Trophoblast cell (in vitro differentiated cells and primary cell): ENCODE data around the gene ERCC1.

Experiments
- DNase-seq, 2 donors: peaks; one replicate each; pipeline ENCODE4 v3.0.0-alpha.2; 2016
- H2AFZ ChIP-seq: 2 replicates; pipeline ENCODE4 v1.6.1; 2013; ENCODE audit warnings: low read length, moderate library complexity, mild to moderate bottlenecking; ENCODE audit not compliant: insufficient read depth, poor library complexity
- H2AK5ac ChIP-seq: 2 replicates; pipeline ENCODE4 v1.6.1; 2013; ENCODE audit warnings: mild to moderate bottlenecking, low read length
- H2BK120ac ChIP-seq: 2 replicates; pipeline ENCODE4 v1.6.1; 2013; ENCODE audit warnings: low read length, mild to moderate bottlenecking, moderate library complexity; ENCODE audit not compliant: insufficient read depth, poor library complexity
- H2BK12ac ChIP-seq: 2 replicates; pipeline ENCODE4 v1.6.1; 2013; ENCODE audit warnings: mild to moderate bottlenecking, low read length, moderate library complexity
- H2BK5ac ChIP-seq: 2 replicates; pipeline ENCODE4 v1.6.1; 2013; ENCODE audit warnings: low read length, low read depth, moderate library complexity, mild to moderate bottlenecking; ENCODE audit not compliant: poor library complexity
- H3K14ac ChIP-seq: 2 replicates; pipeline ENCODE4 v1.6.1; 2013; ENCODE audit warnings: mild to moderate bottlenecking, low read length
- H3K18ac ChIP-seq: 2 replicates; pipeline ENCODE4 v1.6.1; 2013; ENCODE audit warnings: mild to moderate bottlenecking, low read length
- H3K23ac ChIP-seq: 2 replicates; pipeline ENCODE4 v1.6.1; 2013; ENCODE audit warnings: low read length
- H3K27ac ChIP-seq: 2 replicates; pipeline ENCODE4 v1.5.1; 2013; ENCODE audit warnings: low read depth, mild to moderate bottlenecking, inconsistent platforms, low read length, moderate library complexity
- H3K27me3 ChIP-seq: 2 replicates; pipeline ENCODE4 v1.6.1; 2013; ENCODE audit warnings: inconsistent platforms, mild to moderate bottlenecking, low read length, moderate library complexity; ENCODE audit not compliant: insufficient read depth
- H3K36me3 ChIP-seq, 2 experiments: 1 replicate in 1 of 2; 2 replicates in 1 of 2; pipeline ENCODE4 v1.6.1; 2013; ENCODE audit warnings: low read length in 2 of 2, mild to moderate bottlenecking in 2 of 2, moderate library complexity in 1 of 2; ENCODE audit not compliant: insufficient read depth in 2 of 2, control insufficient read depth in 1 of 2
- H3K4ac ChIP-seq: 2 replicates; pipeline ENCODE4 v1.6.1; 2013; ENCODE audit warnings: low read depth, mild to moderate bottlenecking, low read length, moderate library complexity
- H3K4me1 ChIP-seq, 2 experiments: 1 replicate in 1 of 2; 2 replicates in 1 of 2; pipeline ENCODE4 v1.6.1; 2013; ENCODE audit warnings: low read length in 2 of 2, mild to moderate bottlenecking in 2 of 2, moderate library complexity in 1 of 2; ENCODE audit not compliant: insufficient read depth in 2 of 2, control insufficient read depth in 1 of 2
- H3K4me2 ChIP-seq: 2 replicates; pipeline ENCODE4 v1.6.1; 2013; ENCODE audit warnings: inconsistent platforms, mild to moderate bottlenecking, low read length, moderate library complexity
- H3K4me3 ChIP-seq: 2 replicates; pipeline ENCODE4 v1.5.1; 2013; ENCODE audit warnings: mild to moderate bottlenecking, low read depth, low read length, inconsistent platforms
- H3K79me1 ChIP-seq: one replicate; pipeline ENCODE4 v1.6.1; 2013; ENCODE audit warnings: low read length
- H3K79me2 ChIP-seq: 2 replicates; pipeline ENCODE4 v1.6.1; 2013; ENCODE audit warnings: low read length, mild to moderate bottlenecking; ENCODE audit not compliant: control insufficient read depth, insufficient read depth, poor library complexity
- H3K9ac ChIP-seq: 2 replicates; pipeline ENCODE4 v1.6.1; 2013; ENCODE audit warnings: mild to moderate bottlenecking, low read length
- H3K9me3 ChIP-seq: 2 replicates; pipeline ENCODE4 v1.6.1; 2013; ENCODE audit warnings: low read depth, mild to moderate bottlenecking, control low read depth, inconsistent platforms, low read length; ENCODE audit not compliant: insufficient read depth
- H4K12ac ChIP-seq: 2 replicates; pipeline ENCODE4 v1.6.1; 2013; ENCODE audit warnings: low read depth, mild to moderate bottlenecking, low read length, moderate library complexity
- H4K8ac ChIP-seq: 2 replicates; pipeline ENCODE4 v1.6.1; 2013; ENCODE audit warnings: low read depth, mild to moderate bottlenecking, low read length, moderate library complexity
- H4K91ac ChIP-seq: one replicate; pipeline ENCODE4 v1.6.1; 2013; ENCODE audit warnings: low read depth, mild to moderate bottlenecking, low read length, moderate library complexity
- WGBS: extraction: QIAGEN DNeasy Blood & Tissue Kit; methylation state at CpG from one replicate; pipeline ENCODE4 v1.1.7; 2013; ENCODE audit warnings: missing lambda C conversion rate; ENCODE audit not compliant: insufficient read length, insufficient coverage; ENCODE audit errors: extremely low coverage; 5-methylcytosine and 5-hydroxymethylcytosine counted together

ERCC1 gene

GRCh38 chr19:45440873-45441654, 17.3 kb upstream of the ERCC1 start:
- no CpG with 5 or more reads among the region's 9 CpGs for WGBS
- H3K4me1 ChIP-seq: peaks cover 11 to 22% of the 10 kb centered on the region in 2 experiments
- no peak overlapping the region for H3K23ac ChIP-seq
- H4K8ac ChIP-seq: peak overlapping the region; percentile 7
- no peak overlapping the region for H3K4me2 ChIP-seq
- no peak overlapping the region for H3K4me3 ChIP-seq
- H3K79me2 ChIP-seq: peaks cover 10% of the 10 kb centered on the region
- H3K79me1 ChIP-seq: peaks cover 29% of the 10 kb centered on the region
- H2AK5ac ChIP-seq: no peak overlapping the region
- H3K9me3 ChIP-seq: no peaks in the 10 kb centered on the region
- no peaks in the 10 kb centered on the region for H3K36me3 ChIP-seq
- no peak overlapping the region for H3K4ac ChIP-seq
- H3K27me3 ChIP-seq: no peaks in the 10 kb centered on the region
- H4K91ac ChIP-seq: peak overlapping the region; percentile 93
- H3K14ac ChIP-seq: peak overlapping the region; percentile 31
- no peak overlapping the region for H4K12ac ChIP-seq
- no peak overlapping the region for H3K18ac ChIP-seq
- H2BK12ac ChIP-seq: peak overlapping the region; percentile 64
- H2AFZ ChIP-seq: no peak overlapping the region
- H2BK120ac ChIP-seq: no peak overlapping the region
- H2BK5ac ChIP-seq: peak overlapping the region; percentile 15
- H3K9ac ChIP-seq: no peak overlapping the region
- H3K27ac ChIP-seq: peak overlapping the region; percentile 38
- DNase-seq: peak; percentile 86 to 90

- H2BK12ac ChIP-seq: peak overlapping the region; percentile 37
- peak overlapping the region; percentile 71 for H3K4me2 ChIP-seq
- H4K91ac ChIP-seq: peak overlapping the region; percentile 93
- H3K27ac ChIP-seq: no peak overlapping the region
- peak overlapping the region; percentile 21 for H4K12ac ChIP-seq
- peak overlapping the region; percentile 90 for H4K8ac ChIP-seq
- H3K36me3 ChIP-seq: no peaks in the 10 kb centered on the region
- peak overlapping the region; percentile 99 for H2BK120ac ChIP-seq
- peak overlapping the region; percentile 5 for H2AK5ac ChIP-seq
- peak overlapping the region; percentile 76 for H3K18ac ChIP-seq
- H3K9ac ChIP-seq: no peak overlapping the region
- WGBS: no CpG with 5 or more reads among the region's 9 CpGs
- no peaks in the 10 kb centered on the region for H3K9me3 ChIP-seq
- peaks cover 11 to 22% of the 10 kb centered on the region in 2 experiments for H3K4me1 ChIP-seq
- peak overlapping the region; percentile 22 for H3K14ac ChIP-seq
- peaks cover 10% of the 10 kb centered on the region for H3K79me2 ChIP-seq
- no peaks in the 10 kb centered on the region for H3K27me3 ChIP-seq
- no peak overlapping the region for H3K23ac ChIP-seq
- peak in 1 of 2 donors; percentile 59 for DNase-seq
- peak overlapping the region; percentile 0 for H2BK5ac ChIP-seq
- H3K4me3 ChIP-seq: peak overlapping the region; percentile 76
- H3K79me1 ChIP-seq: peaks cover 29% of the 10 kb centered on the region
- H3K4ac ChIP-seq: peak overlapping the region; percentile 24
- peak overlapping the region; percentile 44 for H2AFZ ChIP-seq
Observed at GRCh38 chr19:45440259-45440638, 16.5 kb upstream of the ERCC1 start.

GRCh38 chr19:45439569-45440258, 16.0 kb upstream of the ERCC1 start:
- Histone ChIP-seq H3K4me1 (peaks cover 11 to 19% of the 10 kb centered on the region in 2 experiments), H2BK12ac (peak overlapping the region; percentile 66), H3K79me1 (peaks cover 29% of the 10 kb centered on the region), H2BK120ac (peak overlapping the region; percentile 99), H2BK5ac (peak overlapping the region; percentile 95), H3K36me3 (no peaks in the 10 kb centered on the region), H3K9ac (peak overlapping the region; percentile 50), H3K4ac (peak overlapping the region; percentile 72), H2AFZ (peak overlapping the region; percentile 95), H4K12ac (peak overlapping the region; percentile 80), H3K4me2 (peak overlapping the region; percentile 71), H3K79me2 (peaks cover 10% of the 10 kb centered on the region), H3K27me3 (no peaks in the 10 kb centered on the region), H3K27ac (peak overlapping the region; percentile 57), H3K23ac (no peak overlapping the region), H3K14ac (peak overlapping the region; percentile 95), H3K9me3 (no peaks in the 10 kb centered on the region), H3K18ac (peak overlapping the region; percentile 89), H4K8ac (peak overlapping the region; percentile 90), H3K4me3 (peak overlapping the region; percentile 76), H4K91ac (peak overlapping the region; percentile 93), H2AK5ac (no peak overlapping the region)
- peak; percentile 58 to 80 for DNase-seq
- no CpG with 5 or more reads among the region's 78 CpGs for WGBS

GRCh38 chr19:45439190-45439568, 15.5 kb upstream of the ERCC1 start:
- WGBS: no CpG with 5 or more reads among the region's 10 CpGs
- H3K4me3 ChIP-seq: no peak overlapping the region
- no peak overlapping the region for H3K23ac ChIP-seq

More at GRCh38 chr19:45439190-45439568, 15.5 kb upstream of the ERCC1 start:
- H3K27me3 ChIP-seq: no peaks in the 10 kb centered on the region
- H3K18ac ChIP-seq: no peak overlapping the region
- H4K12ac ChIP-seq: no peak overlapping the region
- no peak overlapping the region for H3K9ac ChIP-seq
- no peak overlapping the region for H2AK5ac ChIP-seq
- no peak overlapping the region for H3K14ac ChIP-seq
- no peak overlapping the region for H3K27ac ChIP-seq
- H2BK5ac ChIP-seq: no peak overlapping the region
- H3K4ac ChIP-seq: no peak overlapping the region
- H3K79me1 ChIP-seq: peaks cover 25% of the 10 kb centered on the region
- no peak overlapping the region for H2BK12ac ChIP-seq
- H2AFZ ChIP-seq: no peak overlapping the region
- no peak for DNase-seq
- no peaks in the 10 kb centered on the region for H3K9me3 ChIP-seq
- no peak overlapping the region for H2BK120ac ChIP-seq
- peaks cover 11 to 16% of the 10 kb centered on the region in 2 experiments for H3K4me1 ChIP-seq
- H3K36me3 ChIP-seq: no peaks in the 10 kb centered on the region
- no peak overlapping the region for H4K91ac ChIP-seq
- peaks cover 10% of the 10 kb centered on the region for H3K79me2 ChIP-seq
- H3K4me2 ChIP-seq: no peak overlapping the region
- no peak overlapping the region for H4K8ac ChIP-seq
